Transverse colon (tissue), 4 donors: ENCODE data around the gene GPN1.

Experiments used
- EP300 ChIP-seq: sonication (generic); formaldehyde crosslinking; IDR thresholded peaks from one replicate; pipeline ENCODE4 v1.6.1; 2017; ENCODE audit warnings: antibody characterized with exemption, low read depth
- POLR2A ChIP-seq: fragments of 450-650 bp; IDR thresholded peaks from one replicate; pipeline ENCODE4 v1.6.1; 2016; ENCODE audit warnings: antibody characterized with exemption, mild to moderate bottlenecking, moderate library complexity
- POLR2AphosphoS5 ChIP-seq, 3 donors: sonication (generic); formaldehyde crosslinking; IDR thresholded peaks; one replicate each; pipeline ENCODE4 v1.6.1; 2016; ENCODE audit warnings: antibody characterized with exemption in 3 of 3
- TF ChIP-seq, protein P1 (sequence below), 5 experiments: fragments of 200-600 bp in 3 of 5; fragments of 450-650 bp in 2 of 5; sonication (generic) in 3 of 5; IDR thresholded peaks; 1 replicate in 2 of 5; 2 replicates in 3 of 5; pipeline ENCODE4 v1.5.1; 2016 to 2017; ENCODE audit warnings: antibody characterized with exemption in 5 of 5, inconsistent platforms in 3 of 5, mild to moderate bottlenecking in 2 of 5, moderate library complexity in 1 of 5

DNA sequence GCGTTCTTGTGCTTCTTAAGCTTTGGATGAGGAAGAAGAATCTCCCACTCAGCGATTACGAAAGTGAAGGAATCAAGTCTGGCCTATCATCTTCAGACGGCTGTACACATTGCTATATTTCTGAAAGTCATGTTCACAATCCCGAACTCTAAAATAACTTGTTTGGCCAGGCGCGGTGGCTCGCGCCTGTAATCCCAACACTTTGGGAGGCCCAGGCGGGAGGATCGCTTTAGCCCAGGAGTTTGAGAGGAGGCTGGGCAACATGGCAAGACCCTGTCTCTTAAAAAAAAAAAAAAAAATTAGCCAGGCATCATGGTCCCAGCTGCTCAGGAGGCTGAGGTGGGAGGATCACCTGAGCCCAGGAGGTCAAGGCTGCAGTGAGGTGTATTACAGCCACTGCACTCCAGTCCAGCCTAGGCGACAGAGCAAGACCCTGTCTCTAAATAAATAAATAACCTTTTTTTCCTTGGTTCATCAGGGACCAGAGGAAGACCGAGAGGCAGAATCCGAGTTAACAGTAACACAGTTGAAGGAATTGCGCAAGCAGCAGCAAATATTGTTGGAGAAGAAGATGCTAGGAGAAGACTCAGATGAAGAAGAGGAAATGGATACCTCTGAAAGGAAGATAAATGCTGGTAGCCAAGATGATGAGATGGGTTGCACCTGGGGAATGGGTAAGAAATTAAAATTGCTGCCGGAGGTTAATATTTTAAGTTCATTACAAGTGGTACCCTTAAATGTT is 35.9 kb downstream of the GPN1 start:
- TF ChIP-seq, protein P1, sequence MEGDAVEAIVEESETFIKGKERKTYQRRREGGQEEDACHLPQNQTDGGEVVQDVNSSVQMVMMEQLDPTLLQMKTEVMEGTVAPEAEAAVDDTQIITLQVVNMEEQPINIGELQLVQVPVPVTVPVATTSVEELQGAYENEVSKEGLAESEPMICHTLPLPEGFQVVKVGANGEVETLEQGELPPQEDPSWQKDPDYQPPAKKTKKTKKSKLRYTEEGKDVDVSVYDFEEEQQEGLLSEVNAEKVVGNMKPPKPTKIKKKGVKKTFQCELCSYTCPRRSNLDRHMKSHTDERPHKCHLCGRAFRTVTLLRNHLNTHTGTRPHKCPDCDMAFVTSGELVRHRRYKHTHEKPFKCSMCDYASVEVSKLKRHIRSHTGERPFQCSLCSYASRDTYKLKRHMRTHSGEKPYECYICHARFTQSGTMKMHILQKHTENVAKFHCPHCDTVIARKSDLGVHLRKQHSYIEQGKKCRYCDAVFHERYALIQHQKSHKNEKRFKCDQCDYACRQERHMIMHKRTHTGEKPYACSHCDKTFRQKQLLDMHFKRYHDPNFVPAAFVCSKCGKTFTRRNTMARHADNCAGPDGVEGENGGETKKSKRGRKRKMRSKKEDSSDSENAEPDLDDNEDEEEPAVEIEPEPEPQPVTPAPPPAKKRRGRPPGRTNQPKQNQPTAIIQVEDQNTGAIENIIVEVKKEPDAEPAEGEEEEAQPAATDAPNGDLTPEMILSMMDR (IDR thresholded peaks at IDR 0.05) = no peak
- TF ChIP-seq POLR2AphosphoS5 (IDR thresholded peaks at IDR 0.05) = no peak
- no peak for TF ChIP-seq EP300
- no peak for TF ChIP-seq POLR2A
